IPS-18c (cell line): ENCODE measurements around the gene OLAH.

Experiments
- H3K4me3 ChIP-seq: 2 replicates; pipeline ENCODE4 v1.7.0; 2013; ENCODE audit warnings: low read depth, mild to moderate bottlenecking, low read length, moderate library complexity; ENCODE audit not compliant: insufficient read depth
- H3K9me3 ChIP-seq: one replicate; pipeline ENCODE4 v1.6.1; 2013; ENCODE audit warnings: mild to moderate bottlenecking, low read length, moderate library complexity; ENCODE audit not compliant: control insufficient read depth, insufficient read depth

The OLAH gene

GRCh38 chr10:15058689-15059088 is 14.9 kb downstream of the OLAH start:
- H3K4me3 ChIP-seq, result no peak overlapping the region
- no peaks in the 10 kb centered on the region for H3K9me3 ChIP-seq

- Histone ChIP-seq H3K9me3 (no peaks in the 10 kb centered on the region), H3K4me3 (no peak overlapping the region)
Measured at GRCh38 chr10:15059914-15060313, 16.2 kb downstream of the OLAH start.

GRCh38 chr10:15060638-15061037 is 16.9 kb downstream of the OLAH start:
- no peaks in the 10 kb centered on the region for H3K9me3 ChIP-seq
- H3K4me3 ChIP-seq, result no peak overlapping the region

- Histone ChIP-seq H3K9me3 (peaks cover 6% of the 10 kb centered on the region), H3K4me3 (no peak overlapping the region)
Measured at GRCh38 chr10:15067154-15067553, 23.4 kb downstream of the OLAH start.

GRCh38 chr10:15068802-15069201 is 25.1 kb downstream of the OLAH start:
- peaks cover 9% of the 10 kb centered on the region for H3K9me3 ChIP-seq

GRCh38 chr10:15069230-15069629 is 25.5 kb downstream of the OLAH start:
- Histone ChIP-seq H3K4me3 (no peak overlapping the region), H3K9me3 (peaks cover 9% of the 10 kb centered on the region)

More at GRCh38 chr10:15068802-15069201, 25.1 kb downstream of the OLAH start:
- no peak overlapping the region for H3K4me3 ChIP-seq

- H3K9me3 ChIP-seq, result peaks cover 9% of the 10 kb centered on the region
- H3K4me3 ChIP-seq, result no peak overlapping the region
Measured at GRCh38 chr10:15072358-15072757, 28.6 kb downstream of the OLAH start.

GRCh38 chr10:15075421-15075820 is 31.7 kb downstream of the OLAH start:
- Histone ChIP-seq H3K9me3 (peaks cover 9% of the 10 kb centered on the region), H3K4me3 (no peak overlapping the region)

- H3K9me3 ChIP-seq, result no peaks in the 10 kb centered on the region
- no peak overlapping the region; the same call in 1 of the 2 replicates for H3K4me3 ChIP-seq
Measured at GRCh38 chr10:15083674-15084501, 40.1 kb downstream of the OLAH start.

- Histone ChIP-seq H3K4me3 (no peak overlapping the region; the same call in 1 of the 2 replicates), H3K9me3 (no peaks in the 10 kb centered on the region)
Measured at GRCh38 chr10:15084502-15084922, 40.8 kb downstream of the OLAH start.

GRCh38 chr10:15088428-15089261 is 44.9 kb downstream of the OLAH start, which contains the start of gene ACBD7:
TSS of gene ACBD7 (minus strand) at chr10:15088776. CDS start at chr10:15088728, 48 bp downstream.
- Histone ChIP-seq H3K4me3 (peak within 1 kb of the TSS; percentile 65), H3K9me3 (peaks cover 2% of the 10 kb centered on the region)

GRCh38 chr10:15091418-15091817 is 47.7 kb downstream of the OLAH start:
- Histone ChIP-seq H3K4me3 (no peak overlapping the region), H3K9me3 (peaks cover 2% of the 10 kb centered on the region)

GRCh38 chr10:15092855-15093408 is 49.2 kb downstream of the OLAH start:
- Histone ChIP-seq H3K9me3 (peaks cover 2% of the 10 kb centered on the region), H3K4me3 (no peak overlapping the region)

- Histone ChIP-seq H3K4me3 (peak overlapping the region; percentile 96), H3K9me3 (no peaks in the 10 kb centered on the region)
Measured at GRCh38 chr10:15096661-15097010, 52.9 kb downstream of the OLAH start.

- H3K9me3 ChIP-seq, result no peaks in the 10 kb centered on the region
- peak within 1 kb of the TSS; percentile 96 for H3K4me3 ChIP-seq
Measured at GRCh38 chr10:15097011-15097812, 53.5 kb downstream of the OLAH start, which contains the start of gene RPP38. TSS of gene RPP38 (plus strand) at chr10:15097355. CDS start at chr10:15103315, 5,960 bp downstream.

- Histone ChIP-seq H3K9me3 (no peaks in the 10 kb centered on the region), H3K4me3 (no peak overlapping the region)
Measured at GRCh38 chr10:15099886-15100285, 56.1 kb downstream of the OLAH start.

- Histone ChIP-seq H3K9me3 (no peaks in the 10 kb centered on the region), H3K4me3 (no peak overlapping the region)
Measured at GRCh38 chr10:15103513-15103912, 59.8 kb downstream of the OLAH start.
